ENCODE data around the gene NPRL2.

Gene NPRL2

DNA sequence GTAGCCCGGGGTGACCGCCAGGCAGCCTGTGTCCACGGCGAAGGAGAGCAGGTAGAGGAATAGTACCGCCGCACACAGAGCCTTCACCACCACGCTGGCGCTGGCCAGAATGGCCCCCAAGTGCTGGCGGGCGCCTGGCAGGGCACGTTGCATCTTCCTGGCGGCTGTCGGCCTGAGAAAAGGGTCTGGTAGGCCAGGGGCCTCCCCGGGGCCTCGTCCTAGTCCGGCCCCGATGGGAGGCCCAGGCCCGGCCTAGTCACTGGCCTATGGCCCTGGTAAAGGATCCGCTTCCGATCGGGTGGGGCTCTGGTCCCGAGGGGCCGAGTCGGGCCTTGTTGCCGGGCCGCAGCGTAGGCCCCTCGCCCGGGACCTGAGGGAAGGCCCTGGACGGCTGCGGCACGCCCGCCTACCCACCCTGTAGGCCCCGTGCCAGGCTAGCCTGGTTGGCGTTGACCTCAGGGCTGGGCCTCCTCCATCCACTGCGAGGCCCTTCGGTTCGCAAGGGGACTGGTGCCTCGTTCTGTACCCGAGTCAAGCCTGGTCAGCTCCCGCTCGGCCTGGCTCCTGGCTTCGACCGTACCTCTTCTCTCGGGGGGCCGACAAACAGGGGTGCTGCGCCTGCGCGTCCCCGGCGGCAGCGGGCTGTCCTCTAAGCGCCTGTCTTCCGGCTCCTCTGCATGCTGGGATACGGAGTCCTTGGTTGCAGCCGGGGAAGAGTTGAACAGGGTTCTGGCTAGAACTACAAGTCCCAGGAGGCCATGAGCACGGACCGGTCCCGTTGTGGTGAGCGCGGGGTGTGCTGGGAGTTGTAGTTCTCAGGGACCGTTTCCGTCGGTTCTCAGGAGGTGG, 8.6 kb upstream of the NPRL2 start, which contains the start of gene TMEM115:
Gene TMEM115, minus strand, starts transcription at position 611 of the 849 bp plus-strand sequence. Its CDS starts 458 bp downstream, at position 153.
- peak within 1 kb of the TSS; percentile 97 to 98 for H3K9ac ChIP-seq (ENCODE audit: low read depth in 1 of 2, low read length in 2 of 2)
- H3K27me3 ChIP-seq (ENCODE audit: control insufficient read depth in 1 of 2, insufficient read depth in 2 of 2, low read length in 2 of 2), result no peaks in the 10 kb centered on the region
- no peaks in the 10 kb centered on the region for H3K9me3 ChIP-seq (ENCODE audit: control insufficient read depth in 1 of 2, low read length in 2 of 2)
- H3K27ac ChIP-seq (ENCODE audit: low read depth, low read length), result peak within 1 kb of the TSS; percentile 87
- peak within 1 kb of the TSS; percentile 93 to 95 for H3K4me3 ChIP-seq (ENCODE audit: low read depth in 1 of 2, low read length in 2 of 2)
- H3K36me3 ChIP-seq (ENCODE audit: control insufficient read depth in 1 of 2, insufficient read depth in 2 of 2, low read length in 2 of 2), result peaks cover 20 to 23% of the 10 kb centered on the region in 2 donors
- H3K4me1 ChIP-seq (ENCODE audit: control insufficient read depth in 1 of 2, insufficient read depth in 2 of 2, low read length in 2 of 2), result peaks cover 41 to 48% of the 10 kb centered on the region in 2 donors

GRCh38 chr3:50358355-50358910, 7.9 kb upstream of the NPRL2 start:
- Histone ChIP-seq H3K4me3 (ENCODE audit: low read depth in 1 of 2, low read length in 2 of 2) (peak overlapping the region; percentile 93 to 95), H3K36me3 (ENCODE audit: control insufficient read depth in 1 of 2, insufficient read depth in 2 of 2, low read length in 2 of 2) (peaks cover 25 to 30% of the 10 kb centered on the region in 2 donors), H3K9ac (ENCODE audit: low read depth in 1 of 2, low read length in 2 of 2) (peak overlapping the region; percentile 97 to 98), H3K4me1 (ENCODE audit: control insufficient read depth in 1 of 2, insufficient read depth in 2 of 2, low read length in 2 of 2) (peaks cover 41 to 48% of the 10 kb centered on the region in 2 donors), H3K27me3 (ENCODE audit: control insufficient read depth in 1 of 2, insufficient read depth in 2 of 2, low read length in 2 of 2) (no peaks in the 10 kb centered on the region), H3K27ac (ENCODE audit: low read depth, low read length) (peak overlapping the region; percentile 87), H3K9me3 (ENCODE audit: control insufficient read depth in 1 of 2, low read length in 2 of 2) (no peaks in the 10 kb centered on the region)

DNA sequence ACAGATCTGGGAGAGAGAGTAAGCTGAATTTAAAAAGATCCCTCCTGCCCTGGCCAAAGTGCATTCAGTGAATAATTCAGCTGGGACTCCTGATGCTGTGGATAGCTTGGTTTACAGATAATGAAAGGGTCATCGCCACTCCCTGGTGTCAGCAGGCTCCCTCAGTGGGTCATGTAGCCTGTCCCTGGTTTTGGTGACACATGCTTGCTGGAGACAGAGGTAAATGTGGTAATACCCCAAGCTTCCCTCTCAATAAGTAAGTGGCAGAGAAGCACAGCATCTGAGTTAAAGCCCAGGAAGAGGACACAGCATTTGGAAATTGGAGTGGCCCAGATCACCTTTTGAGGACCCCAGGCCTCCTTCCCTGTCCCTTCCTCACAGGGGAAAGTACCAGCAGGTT, 6.9 kb upstream of the NPRL2 start:
- no peaks in the 10 kb centered on the region for H3K27me3 ChIP-seq (ENCODE audit: control insufficient read depth in 1 of 2, insufficient read depth in 2 of 2, low read length in 2 of 2)
- H3K4me1 ChIP-seq (ENCODE audit: control insufficient read depth in 1 of 2, insufficient read depth in 2 of 2, low read length in 2 of 2), result peaks cover 41 to 48% of the 10 kb centered on the region in 2 donors
- no peaks in the 10 kb centered on the region for H3K9me3 ChIP-seq (ENCODE audit: control insufficient read depth in 1 of 2, low read length in 2 of 2)
- peaks cover 30 to 39% of the 10 kb centered on the region in 2 donors for H3K36me3 ChIP-seq (ENCODE audit: control insufficient read depth in 1 of 2, insufficient read depth in 2 of 2, low read length in 2 of 2)
- H3K27ac ChIP-seq (ENCODE audit: low read depth, low read length), result no peak overlapping the region
- H3K4me3 ChIP-seq (ENCODE audit: low read depth in 1 of 2, low read length in 2 of 2), result peak overlapping the region; percentile 93 to 95
- H3K9ac ChIP-seq (ENCODE audit: low read depth in 1 of 2, low read length in 2 of 2), result peak overlapping the region; percentile 97 to 98

- peak overlapping the region; percentile 93 to 95 for H3K4me3 ChIP-seq (ENCODE audit: low read depth in 1 of 2, low read length in 2 of 2)
- H3K9ac ChIP-seq (ENCODE audit: low read depth in 1 of 2, low read length in 2 of 2), result peak overlapping the region; percentile 97 to 98
- no peaks in the 10 kb centered on the region for H3K9me3 ChIP-seq (ENCODE audit: control insufficient read depth in 1 of 2, low read length in 2 of 2)
- H3K4me1 ChIP-seq (ENCODE audit: control insufficient read depth in 1 of 2, insufficient read depth in 2 of 2, low read length in 2 of 2), result peaks cover 46 to 52% of the 10 kb centered on the region in 2 donors
- H3K27ac ChIP-seq (ENCODE audit: low read depth, low read length), result no peak overlapping the region
- H3K27me3 ChIP-seq (ENCODE audit: control insufficient read depth in 1 of 2, insufficient read depth in 2 of 2, low read length in 2 of 2), result no peaks in the 10 kb centered on the region
- peaks cover 30 to 39% of the 10 kb centered on the region in 2 donors for H3K36me3 ChIP-seq (ENCODE audit: control insufficient read depth in 1 of 2, insufficient read depth in 2 of 2, low read length in 2 of 2)
Measured at GRCh38 chr3:50356553-50356952, 6.0 kb upstream of the NPRL2 start.

DNA sequence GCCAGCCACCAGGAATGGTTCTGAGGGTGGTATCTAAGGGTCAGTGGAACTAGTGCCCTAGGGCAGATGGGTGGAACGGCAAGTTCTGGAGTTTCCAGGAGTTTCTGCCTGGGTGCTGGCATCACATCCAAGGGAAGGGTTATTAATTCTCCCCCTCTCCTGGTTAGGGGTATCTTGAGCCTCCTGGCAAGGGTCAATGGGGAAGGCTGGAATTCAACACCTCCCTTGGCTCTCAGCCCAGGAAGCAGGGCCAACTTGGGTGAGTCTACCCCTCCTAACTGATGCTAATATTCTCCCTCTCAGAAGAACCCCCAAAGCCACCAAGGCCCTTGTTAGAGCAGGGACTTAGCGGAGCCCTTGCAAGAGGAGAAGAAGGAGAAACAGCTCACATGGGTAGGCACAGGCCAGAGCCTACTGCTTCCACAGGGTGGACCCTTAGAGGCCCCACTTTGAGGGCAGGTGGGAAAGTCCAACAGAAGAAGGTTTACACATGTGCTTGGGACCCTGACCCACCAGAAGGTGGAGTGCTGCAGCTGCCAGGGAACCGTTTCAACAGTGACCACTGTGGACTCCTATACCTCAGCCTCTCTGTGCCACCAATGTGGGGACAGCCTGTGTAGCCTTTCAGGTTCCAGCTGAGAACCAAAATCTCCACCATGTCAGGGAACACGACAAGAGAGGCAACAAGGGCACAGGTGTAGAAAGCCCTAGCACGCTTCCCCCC, 5.4 kb upstream of the NPRL2 start:
- Histone ChIP-seq H3K27me3 (ENCODE audit: control insufficient read depth in 1 of 2, insufficient read depth in 2 of 2, low read length in 2 of 2) (no peaks in the 10 kb centered on the region), H3K4me1 (ENCODE audit: control insufficient read depth in 1 of 2, insufficient read depth in 2 of 2, low read length in 2 of 2) (peaks cover 51 to 58% of the 10 kb centered on the region in 2 donors), H3K27ac (ENCODE audit: low read depth, low read length) (no peak overlapping the region), H3K36me3 (ENCODE audit: control insufficient read depth in 1 of 2, insufficient read depth in 2 of 2, low read length in 2 of 2) (peaks cover 30 to 39% of the 10 kb centered on the region in 2 donors), H3K9me3 (ENCODE audit: control insufficient read depth in 1 of 2, low read length in 2 of 2) (no peaks in the 10 kb centered on the region), H3K4me3 (ENCODE audit: low read depth in 1 of 2, low read length in 2 of 2) (peak overlapping the region; percentile 93 to 95), H3K9ac (ENCODE audit: low read depth in 1 of 2, low read length in 2 of 2) (peak overlapping the region; percentile 54 to 97)

GRCh38 chr3:50354850-50355249, 4.3 kb upstream of the NPRL2 start:
- no peak overlapping the region for H3K4me3 ChIP-seq (ENCODE audit: low read depth in 1 of 2, low read length in 2 of 2)
- H3K4me1 ChIP-seq (ENCODE audit: control insufficient read depth in 1 of 2, insufficient read depth in 2 of 2, low read length in 2 of 2), result peaks cover 57 to 63% of the 10 kb centered on the region in 2 donors
- no peak overlapping the region for H3K27ac ChIP-seq (ENCODE audit: low read depth, low read length)

DNA sequence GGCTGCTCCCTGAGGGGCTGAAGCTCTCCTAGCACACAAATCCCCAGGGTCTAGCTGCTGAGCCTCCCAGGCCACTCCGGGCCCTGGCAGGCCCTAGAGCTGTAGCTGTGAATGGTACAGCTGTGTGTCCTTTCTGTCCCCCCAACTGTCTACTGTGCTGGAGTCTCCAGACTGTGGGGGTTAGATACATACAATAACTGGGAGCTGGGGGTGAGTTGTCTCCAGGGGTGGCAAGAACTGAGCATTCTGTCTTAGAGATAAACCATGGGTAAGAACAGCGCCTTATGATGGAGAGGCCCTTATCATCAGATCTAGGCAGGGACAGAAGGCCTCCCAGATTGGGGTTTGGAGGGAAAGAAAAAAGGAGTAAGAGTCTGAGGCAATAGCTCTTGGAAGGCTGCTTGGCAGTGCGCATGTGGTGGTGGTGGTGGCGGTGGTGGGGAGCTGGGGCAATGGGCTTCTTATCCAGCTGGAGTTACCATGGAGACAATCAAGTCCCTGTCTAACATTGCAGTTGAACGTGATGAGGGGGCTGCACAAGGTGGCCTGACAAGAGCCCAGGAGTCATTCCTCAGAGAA, 3.7 kb upstream of the NPRL2 start:
- Histone ChIP-seq H3K4me3 (ENCODE audit: low read depth in 1 of 2, low read length in 2 of 2) (no peak overlapping the region), H3K27ac (ENCODE audit: low read depth, low read length) (no peak overlapping the region), H3K9ac (ENCODE audit: low read depth in 1 of 2, low read length in 2 of 2) (no peak overlapping the region), H3K27me3 (ENCODE audit: control insufficient read depth in 1 of 2, insufficient read depth in 2 of 2, low read length in 2 of 2) (no peaks in the 10 kb centered on the region), H3K36me3 (ENCODE audit: control insufficient read depth in 1 of 2, insufficient read depth in 2 of 2, low read length in 2 of 2) (peaks cover 30 to 39% of the 10 kb centered on the region in 2 donors), H3K4me1 (ENCODE audit: control insufficient read depth in 1 of 2, insufficient read depth in 2 of 2, low read length in 2 of 2) (peaks cover 60 to 66% of the 10 kb centered on the region in 2 donors), H3K9me3 (ENCODE audit: control insufficient read depth in 1 of 2, low read length in 2 of 2) (no peaks in the 10 kb centered on the region)

More at GRCh38 chr3:50354850-50355249, 4.3 kb upstream of the NPRL2 start:
- Histone ChIP-seq H3K9ac (ENCODE audit: low read depth in 1 of 2, low read length in 2 of 2) (no peak overlapping the region), H3K36me3 (ENCODE audit: control insufficient read depth in 1 of 2, insufficient read depth in 2 of 2, low read length in 2 of 2) (peaks cover 30 to 39% of the 10 kb centered on the region in 2 donors), H3K27me3 (ENCODE audit: control insufficient read depth in 1 of 2, insufficient read depth in 2 of 2, low read length in 2 of 2) (no peaks in the 10 kb centered on the region), H3K9me3 (ENCODE audit: control insufficient read depth in 1 of 2, low read length in 2 of 2) (no peaks in the 10 kb centered on the region)

DNA sequence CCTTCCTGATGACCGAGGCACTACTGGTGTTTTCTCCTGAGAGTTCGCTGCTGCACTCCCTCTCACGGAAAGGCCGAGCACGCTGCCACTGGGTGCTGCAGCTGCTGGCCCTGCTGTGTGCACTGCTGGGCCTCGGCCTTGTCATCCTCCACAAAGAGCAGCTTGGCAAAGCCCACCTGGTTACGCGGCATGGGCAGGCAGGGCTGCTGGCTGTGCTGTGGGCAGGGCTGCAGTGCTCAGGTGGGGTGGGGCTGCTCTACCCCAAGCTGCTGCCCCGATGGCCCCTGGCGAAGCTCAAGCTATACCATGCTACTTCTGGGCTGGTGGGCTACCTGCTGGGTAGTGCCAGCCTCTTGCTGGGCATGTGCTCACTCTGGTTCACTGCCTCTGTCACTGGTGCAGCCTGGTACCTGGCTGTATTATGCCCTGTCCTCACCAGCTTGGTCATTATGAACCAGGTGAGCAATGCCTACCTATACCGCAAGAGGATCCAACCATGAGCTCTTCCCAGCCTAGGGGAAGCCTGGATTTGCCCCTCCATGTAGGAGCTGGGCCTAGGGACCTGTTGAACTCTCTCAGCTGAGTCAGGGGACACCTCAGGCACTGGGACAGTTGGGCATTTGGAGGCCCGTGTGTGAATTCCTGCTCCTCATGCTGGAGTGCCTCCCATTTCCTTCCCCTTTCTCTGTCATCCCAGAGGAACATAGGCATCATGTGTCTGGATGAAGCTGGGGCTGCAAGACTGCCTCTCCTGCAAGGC, 2.9 kb upstream of the NPRL2 start:
- peaks cover 61 to 62% of the 10 kb centered on the region in 2 donors for H3K4me1 ChIP-seq (ENCODE audit: control insufficient read depth in 1 of 2, insufficient read depth in 2 of 2, low read length in 2 of 2)
- no peak overlapping the region for H3K27ac ChIP-seq (ENCODE audit: low read depth, low read length)
- H3K9me3 ChIP-seq (ENCODE audit: control insufficient read depth in 1 of 2, low read length in 2 of 2), result no peaks in the 10 kb centered on the region

GRCh38 chr3:50352781-50353180, 2.2 kb upstream of the NPRL2 start:
- Histone ChIP-seq H3K27ac (ENCODE audit: low read depth, low read length) (no peak overlapping the region), H3K36me3 (ENCODE audit: control insufficient read depth in 1 of 2, insufficient read depth in 2 of 2, low read length in 2 of 2) (peaks cover 30 to 48% of the 10 kb centered on the region in 2 donors), H3K27me3 (ENCODE audit: control insufficient read depth in 1 of 2, insufficient read depth in 2 of 2, low read length in 2 of 2) (no peaks in the 10 kb centered on the region), H3K4me1 (ENCODE audit: control insufficient read depth in 1 of 2, insufficient read depth in 2 of 2, low read length in 2 of 2) (peaks cover 55% of the 10 kb centered on the region in 2 donors), H3K9me3 (ENCODE audit: control insufficient read depth in 1 of 2, low read length in 2 of 2) (no peaks in the 10 kb centered on the region), H3K9ac (ENCODE audit: low read depth in 1 of 2, low read length in 2 of 2) (no peak overlapping the region), H3K4me3 (ENCODE audit: low read depth in 1 of 2, low read length in 2 of 2) (no peak overlapping the region)

More for the DNA sequence above, 2.9 kb upstream of the NPRL2 start:
- no peak overlapping the region for H3K4me3 ChIP-seq (ENCODE audit: low read depth in 1 of 2, low read length in 2 of 2)
- peaks cover 30 to 42% of the 10 kb centered on the region in 2 donors for H3K36me3 ChIP-seq (ENCODE audit: control insufficient read depth in 1 of 2, insufficient read depth in 2 of 2, low read length in 2 of 2)
- H3K27me3 ChIP-seq (ENCODE audit: control insufficient read depth in 1 of 2, insufficient read depth in 2 of 2, low read length in 2 of 2), result no peaks in the 10 kb centered on the region
- H3K9ac ChIP-seq (ENCODE audit: low read depth in 1 of 2, low read length in 2 of 2), result no peak overlapping the region

Data from duodenal mucosa (tissue), 2 donors.